WTC11 (cell line): Measurements from ENCODE around the gene EIF4H. TPM values are rescaled to one million over a fixed set of nuclear protein-coding genes. Genes with fewer than 3 reads are reported as not detected.

Experiments used
- ATAC-seq: fragments of 200-7000 bp; cut with Tn5 transposase; 2 replicates; pipeline ENCODE4 v1.10.0; 2021; ENCODE audit warnings: mild to moderate bottlenecking, moderate library complexity
- CTCF ChIA-PET: fragments of 300-600 bp; sonication (Branson Sonifier 250); formaldehyde crosslinking; loops from one replicate; lab custom pipeline; 2021; ENCODE audit warnings: antibody characterized with exemption; lab: Charles Lee
- POLR2A ChIA-PET: fragments of 350-600 bp; sonication (Branson Sonifier 250); formaldehyde crosslinking; loops from one replicate; lab custom pipeline; 2021; ENCODE audit warnings: antibody characterized with exemption; lab: Charles Lee
- DNase-seq: peaks from one replicate; pipeline ENCODE4 v3.0.0; 2021; ENCODE audit warnings: low spot score
- H3K27ac Mint-ChIP-seq: 2 replicates; pipeline ENCODE4 v1.8.0; 2021; ENCODE audit warnings: mixed read lengths
- H3K27me3 Mint-ChIP-seq: 2 replicates; pipeline ENCODE4 v1.8.0; 2021; ENCODE audit warnings: low read depth, mild to moderate bottlenecking, moderate library complexity, mixed read lengths
- H3K36me3 Mint-ChIP-seq: 2 replicates; pipeline ENCODE4 v1.8.0; 2021; ENCODE audit warnings: mixed read lengths
- H3K4me1 Mint-ChIP-seq: 2 replicates; pipeline ENCODE4 v1.8.0; 2022; ENCODE audit warnings: mixed read lengths
- H3K4me3 Mint-ChIP-seq: 2 replicates; pipeline ENCODE4 v1.8.0; 2021; ENCODE audit warnings: mild to moderate bottlenecking, moderate library complexity, mixed read lengths
- H3K9me3 Mint-ChIP-seq: 2 replicates; pipeline ENCODE4 v1.8.0; 2021; ENCODE audit warnings: mixed read lengths
- AFF4 ChIP-seq: sonication (generic); formaldehyde crosslinking; IDR thresholded peaks from 2 replicates; pipeline ENCODE4 v1.8.1; 2023; ENCODE audit warnings: mild to moderate bottlenecking, missing genetic modification reagents, borderline replicate concordance
- ELF4 ChIP-seq: sonication (generic); formaldehyde crosslinking; IDR thresholded peaks from 2 replicates; pipeline ENCODE4 v1.8.1; 2022; ENCODE audit warnings: low read depth, mild to moderate bottlenecking, moderate library complexity, missing genetic modification reagents
- ESRRA ChIP-seq: sonication (generic); formaldehyde crosslinking; IDR thresholded peaks from 2 replicates; pipeline ENCODE4 v1.8.1; 2022; ENCODE audit warnings: mild to moderate bottlenecking, missing genetic modification reagents, borderline replicate concordance
- FOXK1 ChIP-seq: sonication (generic); formaldehyde crosslinking; IDR thresholded peaks from 2 replicates; pipeline ENCODE4 v1.8.0; 2022; ENCODE audit warnings: mild to moderate bottlenecking, moderate library complexity, missing genetic modification reagents
- GABPB1 ChIP-seq: sonication (generic); formaldehyde crosslinking; IDR thresholded peaks from 2 replicates; pipeline ENCODE4 v1.8.1; 2023; ENCODE audit warnings: mild to moderate bottlenecking, missing genetic modification reagents
- MYBL2 ChIP-seq: sonication (generic); formaldehyde crosslinking; IDR thresholded peaks from 2 replicates; pipeline ENCODE4 v1.8.1; 2023; ENCODE audit warnings: mild to moderate bottlenecking, moderate library complexity, missing genetic modification reagents
- NR2C2 ChIP-seq: sonication (generic); formaldehyde crosslinking; IDR thresholded peaks from 2 replicates; pipeline ENCODE4 v1.8.0; 2022; ENCODE audit warnings: mild to moderate bottlenecking, missing genetic modification reagents
- RELA ChIP-seq: sonication (generic); formaldehyde crosslinking; IDR thresholded peaks from 2 replicates; pipeline ENCODE4 v1.8.1; 2022; ENCODE audit warnings: missing genetic modification reagents, mild to moderate bottlenecking, borderline replicate concordance
- ZNF263 ChIP-seq: sonication (generic); formaldehyde crosslinking; IDR thresholded peaks from 2 replicates; pipeline ENCODE4 v1.8.1; 2022; ENCODE audit warnings: low read depth, mild to moderate bottlenecking, moderate library complexity, missing genetic modification reagents
- ZNF416 ChIP-seq: fragments of 250-450 bp; sonication (Bioruptor Pico); IDR thresholded peaks from 2 replicates; pipeline ENCODE4 v1.9.0; 2021; ENCODE audit warnings: mild to moderate bottlenecking, inconsistent platforms
- ZNF532 ChIP-seq: fragments of 250-450 bp; sonication (Bioruptor Pico); IDR thresholded peaks from 2 replicates; pipeline ENCODE4 v1.9.0; 2021; ENCODE audit warnings: mild to moderate bottlenecking, borderline replicate concordance
- total RNA-seq: library from RNA; stranded (reverse); gene quantifications from 3 replicates; pipeline ENCODE4 v1.2.3, GENCODE V29; 2021
- TF ChIP-seq, protein P1 (sequence below): sonication (generic); formaldehyde crosslinking; IDR thresholded peaks from 2 replicates; pipeline ENCODE4 v1.8.1; 2023; ENCODE audit warnings: mild to moderate bottlenecking, missing genetic modification reagents, moderate library complexity

Gene EIF4H
- total RNA-seq, 1 experiment from 2014 or later = 355 TPM

- no peak for ATAC-seq
- POLR2A ChIA-PET = interaction anchor here (0.6 kb wide), 1 partner anchor 12 kb away, joined by 3 read pairs; no protein-coding TSS in a partner anchor
- CTCF ChIA-PET = interaction anchor here (1.0 to 3.1 kb wide), 2 partner anchors 172 to 176 kb away, joined by 3 to 11 read pairs; no protein-coding TSS in a partner anchor
These were observed 55.1 kb downstream of the EIF4H start for GRCh38 chr7:74228951-74229900.

GRCh38 chr7:74230446-74231231 is 56.5 kb downstream of the EIF4H start:
- no peak for ATAC-seq
- TF ChIP-seq AFF4 (CRISPR knock-in tag) (no peak), MYBL2 (CRISPR knock-in tag) (no peak), GABPB1 (no peak), ZNF532 (CRISPR knock-in tag) (no peak), ZNF263 (CRISPR knock-in tag) (no peak), ZNF416 (CRISPR knock-in tag) (no peak), NR2C2 (CRISPR knock-in tag) (no peak), RELA (CRISPR knock-in tag) (no peak), ESRRA (CRISPR knock-in tag) (no peak)
- TF ChIP-seq, all 79 proteins: peak for 0
- DNase-seq = no peak
- Mint-ChIP-seq H3K27me3 (no peaks in the 10 kb centered on the region), H3K36me3 (peaks cover 52% of the 10 kb centered on the region), H3K4me3 (no peak overlapping the region), H3K9me3 (no peaks in the 10 kb centered on the region), H3K4me1 (no peaks in the 10 kb centered on the region), H3K27ac (no peak overlapping the region)
- ChIA-PET POLR2A (no interaction called here), CTCF (interaction anchor here (1.1 to 1.4 kb wide), 2 partner anchors 24 to 171 kb away, joined by 4 to 6 read pairs; no protein-coding TSS in a partner anchor)

More at GRCh38 chr7:74228951-74229900, 55.1 kb downstream of the EIF4H start:
- H3K9me3 Mint-ChIP-seq = no peaks in the 10 kb centered on the region
- no peak overlapping the region for H3K27ac Mint-ChIP-seq
- no peak overlapping the region for H3K4me3 Mint-ChIP-seq
- no peaks in the 10 kb centered on the region for H3K4me1 Mint-ChIP-seq
- peaks cover 41% of the 10 kb centered on the region for H3K36me3 Mint-ChIP-seq
- no peaks in the 10 kb centered on the region; the same call in 1 of the 2 replicates for H3K27me3 Mint-ChIP-seq
- no peak for TF ChIP-seq ELF4 (CRISPR knock-in tag)
- no peak for TF ChIP-seq NR2C2 (CRISPR knock-in tag)
- no peak for DNase-seq

- Mint-ChIP-seq H3K4me1 (no peaks in the 10 kb centered on the region), H3K36me3 (peaks cover 54% of the 10 kb centered on the region), H3K27me3 (no peaks in the 10 kb centered on the region), H3K9me3 (no peaks in the 10 kb centered on the region), H3K27ac (no peak overlapping the region), H3K4me3 (no peak overlapping the region)
- ChIA-PET POLR2A (no interaction called here), CTCF (interaction anchor here (1.1 to 1.4 kb wide), 2 partner anchors 25 to 170 kb away, joined by 4 to 6 read pairs; no protein-coding TSS in a partner anchor)
- ATAC-seq (no peak), DNase-seq (no peak)
- TF ChIP-seq FOXK1 (CRISPR knock-in tag) (no peak), ELF4 (CRISPR knock-in tag) (no peak)
- TF ChIP-seq, protein P1, sequence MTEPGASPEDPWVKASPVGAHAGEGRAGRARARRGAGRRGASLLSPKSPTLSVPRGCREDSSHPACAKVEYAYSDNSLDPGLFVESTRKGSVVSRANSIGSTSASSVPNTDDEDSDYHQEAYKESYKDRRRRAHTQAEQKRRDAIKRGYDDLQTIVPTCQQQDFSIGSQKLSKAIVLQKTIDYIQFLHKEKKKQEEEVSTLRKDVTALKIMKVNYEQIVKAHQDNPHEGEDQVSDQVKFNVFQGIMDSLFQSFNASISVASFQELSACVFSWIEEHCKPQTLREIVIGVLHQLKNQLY (CRISPR knock-in tag) = no peak
These were observed 57.1 kb downstream of the EIF4H start for GRCh38 chr7:74231232-74231590.
